MM.1S (cell line): ENCODE measurements around the gene NDUFAF2.

Source experiments
- DNase-seq: peaks from one replicate; pipeline ENCODE4 v3.0.0-alpha.2; 2015
- H2AFZ ChIP-seq: fragments of 300-600 bp; sonication (generic); 2 replicates; pipeline ENCODE4 v1.6.0; 2016; ENCODE audit warnings: antibody characterized with exemption, low read length
- H3F3A ChIP-seq: fragments of 300-600 bp; sonication (generic); 2 replicates; pipeline ENCODE4 v1.6.1; 2016; ENCODE audit warnings: mild to moderate bottlenecking, antibody characterized with exemption, low read length, moderate library complexity, mixed read lengths; ENCODE audit not compliant: insufficient read depth
- H3K27ac ChIP-seq: fragments of 300-600 bp; sonication (generic); 2 replicates; pipeline ENCODE4 v1.5.1; 2016; ENCODE audit warnings: mild to moderate bottlenecking, low read length
- H3K27me3 ChIP-seq: fragments of 300-600 bp; sonication (generic); replicated peaks from 2 replicates; pipeline ENCODE4 v1.6.0; 2016; ENCODE audit warnings: low read length; ENCODE audit not compliant: insufficient read depth
- H3K36me3 ChIP-seq: fragments of 300-600 bp; sonication (generic); replicated peaks from 2 replicates; pipeline ENCODE4 v1.6.1; 2016; ENCODE audit warnings: mild to moderate bottlenecking, low read length, mixed read lengths; ENCODE audit not compliant: insufficient read depth
- H3K4me1 ChIP-seq: fragments of 300-600 bp; sonication (generic); 2 replicates; pipeline ENCODE4 v1.6.1; 2016; ENCODE audit warnings: low read length, mixed read lengths
- H3K4me2 ChIP-seq: fragments of 300-600 bp; sonication (generic); 2 replicates; pipeline ENCODE4 v1.6.0; 2016; ENCODE audit warnings: low read depth, low read length
- H3K4me3 ChIP-seq: fragments of 300-600 bp; sonication (generic); 2 replicates; pipeline ENCODE4 v1.5.1; 2016; ENCODE audit warnings: low read length, mixed read lengths
- H3K79me2 ChIP-seq: fragments of 300-600 bp; sonication (generic); 2 replicates; pipeline ENCODE4 v1.6.1; 2016; ENCODE audit warnings: mixed run types, low read length, mixed read lengths
- H3K9ac ChIP-seq: fragments of 300-600 bp; sonication (generic); 2 replicates; pipeline ENCODE4 v1.6.1; 2016; ENCODE audit warnings: low read length, mixed read lengths
- H3K9me2 ChIP-seq: fragments of 300-600 bp; sonication (generic); replicated peaks from 2 replicates; pipeline ENCODE4 v1.6.1; 2016; ENCODE audit warnings: mild to moderate bottlenecking, low read length, mixed read lengths; ENCODE audit not compliant: insufficient read depth
- H3K9me3 ChIP-seq: fragments of 300-600 bp; sonication (generic); replicated peaks from 2 replicates; pipeline ENCODE4 v1.6.1; 2016; ENCODE audit warnings: mild to moderate bottlenecking, low read length, mixed read lengths; ENCODE audit not compliant: insufficient read depth
- H4K20me1 ChIP-seq: fragments of 300-600 bp; sonication (generic); 2 replicates; pipeline ENCODE4 v1.6.1; 2016; ENCODE audit warnings: mild to moderate bottlenecking, low read length, moderate library complexity, mixed read lengths; ENCODE audit not compliant: insufficient read depth
- EZH2 ChIP-seq: fragments of 300-600 bp; sonication (generic); optimal IDR thresholded peaks from 2 replicates; pipeline ENCODE3; 2017; ENCODE audit warnings: low read depth, mild to moderate bottlenecking, antibody characterized with exemption, low read length, mixed read lengths
- EZH2phosphoT487 ChIP-seq: fragments of 300-600 bp; sonication (generic); IDR thresholded peaks from 2 replicates; pipeline ENCODE4 v1.6.1; 2018; ENCODE audit warnings: antibody characterized with exemption, low read length
- TF ChIP-seq, protein P1 (sequence below): fragments of 300-600 bp; sonication (generic); IDR thresholded peaks from 2 replicates; pipeline ENCODE4 v1.5.1; 2016; ENCODE audit warnings: antibody characterized with exemption, low read length, mixed read lengths

NDUFAF2 gene

GRCh38 chr5:60972231-60972630 lies 27.2 kb downstream of the NDUFAF2 start:
- H4K20me1 ChIP-seq, result no peaks in the 10 kb centered on the region
- H3K9me2 ChIP-seq, result no peaks in the 10 kb centered on the region
- no peaks in the 10 kb centered on the region for H3K27me3 ChIP-seq
- H3K9me3 ChIP-seq, result no peaks in the 10 kb centered on the region
- TF ChIP-seq, protein P1, sequence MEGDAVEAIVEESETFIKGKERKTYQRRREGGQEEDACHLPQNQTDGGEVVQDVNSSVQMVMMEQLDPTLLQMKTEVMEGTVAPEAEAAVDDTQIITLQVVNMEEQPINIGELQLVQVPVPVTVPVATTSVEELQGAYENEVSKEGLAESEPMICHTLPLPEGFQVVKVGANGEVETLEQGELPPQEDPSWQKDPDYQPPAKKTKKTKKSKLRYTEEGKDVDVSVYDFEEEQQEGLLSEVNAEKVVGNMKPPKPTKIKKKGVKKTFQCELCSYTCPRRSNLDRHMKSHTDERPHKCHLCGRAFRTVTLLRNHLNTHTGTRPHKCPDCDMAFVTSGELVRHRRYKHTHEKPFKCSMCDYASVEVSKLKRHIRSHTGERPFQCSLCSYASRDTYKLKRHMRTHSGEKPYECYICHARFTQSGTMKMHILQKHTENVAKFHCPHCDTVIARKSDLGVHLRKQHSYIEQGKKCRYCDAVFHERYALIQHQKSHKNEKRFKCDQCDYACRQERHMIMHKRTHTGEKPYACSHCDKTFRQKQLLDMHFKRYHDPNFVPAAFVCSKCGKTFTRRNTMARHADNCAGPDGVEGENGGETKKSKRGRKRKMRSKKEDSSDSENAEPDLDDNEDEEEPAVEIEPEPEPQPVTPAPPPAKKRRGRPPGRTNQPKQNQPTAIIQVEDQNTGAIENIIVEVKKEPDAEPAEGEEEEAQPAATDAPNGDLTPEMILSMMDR, result no peak
- TF ChIP-seq EZH2phosphoT487, result no peak
- TF ChIP-seq EZH2, result no peak
- peaks cover 14% of the 10 kb centered on the region for H3K79me2 ChIP-seq
- H3K27ac ChIP-seq, result no peak overlapping the region
- H3K36me3 ChIP-seq, result no peaks in the 10 kb centered on the region
- no peak overlapping the region for H3K4me3 ChIP-seq
- no peak overlapping the region for H3K4me2 ChIP-seq
- DNase-seq, result no peak
- no peaks in the 10 kb centered on the region for H3K4me1 ChIP-seq
- H3F3A ChIP-seq, result no peaks in the 10 kb centered on the region
- H3K9ac ChIP-seq, result no peak overlapping the region
- no peak overlapping the region for H2AFZ ChIP-seq

- TF ChIP-seq, protein P1, result no peak
- TF ChIP-seq EZH2phosphoT487 (no peak), EZH2 (no peak)
- Histone ChIP-seq H3K4me2 (no peak overlapping the region), H3K9me2 (no peaks in the 10 kb centered on the region), H3K27me3 (no peaks in the 10 kb centered on the region), H3K4me1 (no peaks in the 10 kb centered on the region), H3K36me3 (no peaks in the 10 kb centered on the region), H3K79me2 (no peaks in the 10 kb centered on the region), H3K9ac (no peak overlapping the region), H2AFZ (no peak overlapping the region), H3K9me3 (no peaks in the 10 kb centered on the region), H3K4me3 (no peak overlapping the region), H3F3A (no peaks in the 10 kb centered on the region), H4K20me1 (no peaks in the 10 kb centered on the region), H3K27ac (no peak overlapping the region)
- no peak for DNase-seq
Observed at GRCh38 chr5:60977956-60978737, 33.1 kb downstream of the NDUFAF2 start.

DNA sequence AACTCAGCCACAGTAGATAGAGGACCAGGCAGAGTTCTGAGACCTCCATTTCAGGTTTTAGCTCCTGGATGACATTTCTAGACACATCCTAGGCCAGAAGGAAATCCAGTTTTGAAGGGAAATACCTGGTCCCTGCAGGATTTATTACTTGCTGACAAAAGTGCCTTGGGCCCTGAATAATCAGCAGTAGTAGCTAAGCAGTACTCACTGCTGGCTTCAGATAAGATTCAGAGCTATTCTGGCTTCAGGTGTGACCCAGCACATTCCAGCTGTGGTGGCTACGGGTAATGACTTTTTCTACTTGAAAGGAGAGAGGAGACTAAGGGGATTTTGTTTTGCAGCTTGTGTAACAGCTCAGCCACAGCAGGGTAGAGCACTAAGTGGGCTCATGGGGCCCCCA lies 34.0 kb downstream of the NDUFAF2 start:
- no peaks in the 10 kb centered on the region for H3K9me2 ChIP-seq
- no peaks in the 10 kb centered on the region for H4K20me1 ChIP-seq
- H3K9me3 ChIP-seq, result no peaks in the 10 kb centered on the region
- no peak overlapping the region for H2AFZ ChIP-seq
- H3F3A ChIP-seq, result no peaks in the 10 kb centered on the region
- TF ChIP-seq EZH2, result no peak
- TF ChIP-seq EZH2phosphoT487, result no peak
- TF ChIP-seq, protein P1, result no peak
- no peaks in the 10 kb centered on the region for H3K36me3 ChIP-seq
- H3K4me2 ChIP-seq, result no peak overlapping the region
- H3K9ac ChIP-seq, result no peak overlapping the region
- H3K27me3 ChIP-seq, result no peaks in the 10 kb centered on the region
- no peak overlapping the region for H3K4me3 ChIP-seq
- no peaks in the 10 kb centered on the region for H3K79me2 ChIP-seq
- no peak overlapping the region for H3K27ac ChIP-seq
- H3K4me1 ChIP-seq, result no peaks in the 10 kb centered on the region
- no peak for DNase-seq
